Measurements from ENCODE around the gene ZNF787. TPM values are rescaled to one million over a fixed set of nuclear protein-coding genes. Genes with fewer than 3 reads are reported as not detected.

Gene ZNF787
- total and polyA plus RNA-seq, 2 donors (not counting 3 experiments of a cell fraction or from before 2014, with no cell fraction given): 11.6 to 32.7 TPM

GRCh38 chr19:56137405-56137804 lies 16.3 kb upstream of the ZNF787 start:
- POLR2A ChIA-PET: no interaction called here
- dilution Hi-C loops (cut with MboI; ENCODE audit: extremely low pct_ligation_motif_present, low sequenced_read_pairs) (no loop called here), intact Hi-C loops (cut with micrococcal nuclease) (no loop called here)
- peaks cover 9% of the 10 kb centered on the region for H3K79me2 ChIP-seq (ENCODE audit: control insufficient read depth, insufficient read depth, low read length)
- no peak overlapping the region for H3K27ac ChIP-seq (ENCODE audit: insufficient read depth, low read depth, low read length)
- no TSS peak for BruUV-seq (replicated peaks)
- no peak overlapping the region for H3K9ac ChIP-seq (replicated peaks; ENCODE audit: extremely low read depth, insufficient read depth, low read length)
- CTCF ChIA-PET: interaction anchor here (0.6 to 2.1 kb wide), 5 partner anchors 13 to 116 kb away, joined by 3 to 5 read pairs (median 4); no protein-coding TSS in a partner anchor
- no peak overlapping the region for H3K4me3 ChIP-seq (replicated peaks in 1 of 3; ENCODE audit: insufficient read depth in 1 of 3, low read depth in 1 of 3, low read length in 3 of 3)
- TF ChIP-seq MYC (IDR thresholded peaks at IDR 0.05; ENCODE audit: low read depth, low read length): no peak
- TF ChIP-seq POLR2AphosphoS5 (IDR thresholded peaks at IDR 0.05; ENCODE audit: insufficient read depth, low read depth, low read length): no peak
- TF ChIP-seq JUN (IDR thresholded peaks at IDR 0.05; ENCODE audit: borderline replicate concordance, insufficient read depth, insufficient read length, low read depth): no peak
- H4K20me1 ChIP-seq (replicated peaks; ENCODE audit: control insufficient read depth, extremely low read depth, insufficient read depth, low read length): no peaks in the 10 kb centered on the region
- no peak overlapping the region for H3K4me2 ChIP-seq (ENCODE audit: insufficient read depth, low read length)
- DNase-seq (ENCODE audit: low read depth, low spot score) (peak; percentile 8), FAIRE-seq (no peak)
- no peaks in the 10 kb centered on the region for H3K9me1 ChIP-seq (replicated peaks; ENCODE audit: control insufficient read depth, extremely low read depth, insufficient read depth, low read length)
- peaks cover 10% of the 10 kb centered on the region for H3K4me1 ChIP-seq (ENCODE audit: control insufficient read depth, extremely low read depth, insufficient read depth, low read length)
- H3K27me3 ChIP-seq (ENCODE audit: control insufficient read depth in 2 of 2, insufficient read depth in 2 of 2, low read length in 2 of 2): no peaks in the 10 kb centered on the region
- H2AFZ ChIP-seq (ENCODE audit: low read depth, low read length): no peak overlapping the region
- no peaks in the 10 kb centered on the region for H3K36me3 ChIP-seq (ENCODE audit: control insufficient read depth in 2 of 2, extremely low read depth in 1 of 2, insufficient read depth in 2 of 2, low read length in 2 of 2)
- no peaks in the 10 kb centered on the region for H3K9me3 ChIP-seq (replicated peaks; ENCODE audit: control insufficient read depth, insufficient read depth, low read length)

DNA sequence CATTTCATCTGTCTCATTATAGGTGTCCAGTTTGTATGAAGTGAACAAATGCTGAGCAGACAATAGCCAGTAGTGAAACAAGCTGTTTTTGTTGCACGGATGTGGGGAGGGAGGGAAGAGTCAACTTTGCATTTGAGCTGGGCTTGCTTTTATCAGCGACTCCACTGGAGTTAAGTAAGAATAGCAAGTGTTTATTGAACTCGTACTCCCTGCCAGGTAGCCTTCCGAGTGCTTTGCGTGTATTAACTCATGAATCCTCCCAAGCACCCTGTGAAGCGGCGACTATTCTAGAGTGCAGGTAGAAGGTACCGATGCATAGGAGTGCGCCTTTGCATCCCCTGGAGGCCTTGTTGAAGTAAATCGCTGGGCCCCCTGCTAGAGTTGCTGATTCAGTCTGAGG lies 15.3 kb upstream of the ZNF787 start:
- H3K27me3 ChIP-seq (ENCODE audit: control insufficient read depth in 2 of 2, insufficient read depth in 2 of 2, low read length in 2 of 2): no peaks in the 10 kb centered on the region
- H3K4me3 ChIP-seq (replicated peaks in 1 of 3; ENCODE audit: insufficient read depth in 1 of 3, low read depth in 1 of 3, low read length in 3 of 3): no peak overlapping the region
- H3K9me1 ChIP-seq (replicated peaks; ENCODE audit: control insufficient read depth, extremely low read depth, insufficient read depth, low read length): no peaks in the 10 kb centered on the region
- H3K36me3 ChIP-seq (ENCODE audit: control insufficient read depth in 2 of 2, extremely low read depth in 1 of 2, insufficient read depth in 2 of 2, low read length in 2 of 2): no peaks in the 10 kb centered on the region
- no peaks in the 10 kb centered on the region for H3K9me3 ChIP-seq (replicated peaks; ENCODE audit: control insufficient read depth, insufficient read depth, low read length)
- no peaks in the 10 kb centered on the region for H4K20me1 ChIP-seq (replicated peaks; ENCODE audit: control insufficient read depth, extremely low read depth, insufficient read depth, low read length)
- intact Hi-C loops (cut with micrococcal nuclease) (no loop called here), dilution Hi-C loops (cut with MboI; ENCODE audit: extremely low pct_ligation_motif_present, low sequenced_read_pairs) (no loop called here)
- peaks cover 5% of the 10 kb centered on the region for H3K4me1 ChIP-seq (ENCODE audit: control insufficient read depth, extremely low read depth, insufficient read depth, low read length)
- no peak for TF ChIP-seq JUN (IDR thresholded peaks at IDR 0.05; ENCODE audit: borderline replicate concordance, insufficient read depth, insufficient read length, low read depth)
- TF ChIP-seq GATA2 (IDR thresholded peaks at IDR 0.05; ENCODE audit: insufficient read depth, insufficient read length, low read depth, low read length): no peak
- TF ChIP-seq FOS (IDR thresholded peaks at IDR 0.05; ENCODE audit: borderline replicate concordance, insufficient read depth, low read length): no peak
- no peak for TF ChIP-seq CTCF (IDR thresholded peaks at IDR 0.05; ENCODE audit: extremely low read depth in 1 of 2, insufficient read depth in 1 of 2, low read depth in 1 of 2, low read length in 2 of 2)
- TF ChIP-seq POLR2A (IDR thresholded peaks at IDR 0.05; ENCODE audit: low read depth, low read length): no peak
- no peak for TF ChIP-seq POLR2AphosphoS5 (IDR thresholded peaks at IDR 0.05; ENCODE audit: insufficient read depth, low read depth, low read length)
- no peak for TF ChIP-seq EZH2 (IDR thresholded peaks at IDR 0.05; ENCODE audit: borderline replicate concordance, low read depth, low read length, severe bottlenecking)
- no peak for TF ChIP-seq MAX (IDR thresholded peaks at IDR 0.05; ENCODE audit: insufficient read depth, insufficient read length)
- TF ChIP-seq MYC (IDR thresholded peaks at IDR 0.05; ENCODE audit: low read depth, low read length): no peak
- no peaks in the 10 kb centered on the region for H3K79me2 ChIP-seq (ENCODE audit: control insufficient read depth, insufficient read depth, low read length)
- H3K4me2 ChIP-seq (ENCODE audit: insufficient read depth, low read length): no peak overlapping the region
- POLR2A ChIA-PET: no interaction called here
- CTCF ChIA-PET: interaction anchor here (1.2 to 2.0 kb wide), 3 partner anchors 60 to 197 kb away, joined by 4 to 5 read pairs (median 4); no protein-coding TSS in a partner anchor
- H2AFZ ChIP-seq (ENCODE audit: low read depth, low read length): no peak overlapping the region
- FAIRE-seq (no peak), DNase-seq (ENCODE audit: low read depth, low spot score) (no peak)
- H3K9ac ChIP-seq (replicated peaks; ENCODE audit: extremely low read depth, insufficient read depth, low read length): no peak overlapping the region
- BruUV-seq (replicated peaks): no TSS peak
- H3K27ac ChIP-seq (ENCODE audit: insufficient read depth, low read depth, low read length): no peak overlapping the region

Data from endothelial cell of umbilical vein (primary cell).